Activated naive CD4-positive, alpha-beta T cell treated with anti-CD3 and anti-CD28 coated beads for 36 hours (primary cell): Measurements from ENCODE around the gene TSPAN9. TPM values are rescaled to one million over a fixed set of nuclear protein-coding genes. Genes with fewer than 3 reads are reported as not detected.

Experiments used
- CTCF ChIA-PET: fragments of 350-600 bp; sonication (Branson Sonifier 250); formaldehyde crosslinking; loops from one replicate; lab custom pipeline; 2021; ENCODE audit warnings: antibody characterized with exemption; lab: Charles Lee
- DNase-seq: peaks from one replicate; pipeline ENCODE4 v3.0.0-alpha.2; 2020
- H3K27ac Mint-ChIP-seq: one replicate; pipeline ENCODE4 v1.8.0; 2021; ENCODE audit warnings: mild to moderate bottlenecking, mixed read lengths
- H3K27me3 Mint-ChIP-seq: one replicate; pipeline ENCODE4 v1.8.0; 2021; ENCODE audit warnings: low read depth, mixed read lengths
- H3K36me3 Mint-ChIP-seq: one replicate; pipeline ENCODE4 v1.8.0; 2021; ENCODE audit warnings: low read depth, mixed read lengths
- H3K4me1 Mint-ChIP-seq: one replicate; pipeline ENCODE4 v1.8.0; 2021; ENCODE audit warnings: low read depth, mixed read lengths
- H3K4me3 Mint-ChIP-seq: one replicate; pipeline ENCODE4 v1.8.0; 2021; ENCODE audit warnings: mild to moderate bottlenecking, moderate library complexity, mixed read lengths
- H3K9me3 Mint-ChIP-seq: one replicate; pipeline ENCODE4 v1.8.0; 2021; ENCODE audit warnings: mixed read lengths
- intact Hi-C: fragments of 100-400 bp; cut with micrococcal nuclease; formaldehyde crosslinking; loops from one replicate; pipeline ENCODE4 v1.15.1; 2023
- total RNA-seq, 2 experiments: library from RNA; stranded (reverse); gene quantifications; one replicate each; pipeline ENCODE4 v1.2.3, GENCODE V29; 2021

TSPAN9 gene
- total RNA-seq, 2 experiments from 2014 or later = 0.72 to 0.91 TPM

GRCh38 chr12:3299929-3300832 lies 223.0 kb downstream of the TSPAN9 start:
- CTCF ChIA-PET = interaction anchor here (0.6 to 3.7 kb wide), 85 partner anchors 9 to 1794 kb away, joined by 3 to 53 read pairs (median 3); no protein-coding TSS in a partner anchor
- intact Hi-C loops = loop anchor here (1.0 to 2.0 kb wide), 5 partner anchors 453 to 663 kb away; partner anchors contain the start of genes CRACR2A and PARP11
- no peaks in the 10 kb centered on the region for H3K9me3 Mint-ChIP-seq
- H3K27me3 Mint-ChIP-seq = peaks cover 6% of the 10 kb centered on the region
- H3K4me3 Mint-ChIP-seq = peak overlapping the region; percentile 54
- no peaks in the 10 kb centered on the region for H3K36me3 Mint-ChIP-seq
- peak overlapping the region; percentile 66 for H3K27ac Mint-ChIP-seq
- peak; percentile 92 for DNase-seq
- peaks cover 11% of the 10 kb centered on the region for H3K4me1 Mint-ChIP-seq

GRCh38 chr12:3300833-3301401 lies 223.7 kb downstream of the TSPAN9 start:
- intact Hi-C loops = loop anchor here (1.0 to 2.0 kb wide), 5 partner anchors 452 to 662 kb away; partner anchors contain the start of genes CRACR2A and PARP11
- Mint-ChIP-seq H3K36me3 (no peaks in the 10 kb centered on the region), H3K4me1 (peaks cover 11% of the 10 kb centered on the region), H3K9me3 (no peaks in the 10 kb centered on the region), H3K27ac (no peak overlapping the region), H3K4me3 (no peak overlapping the region), H3K27me3 (peaks cover 6% of the 10 kb centered on the region)
- DNase-seq = no peak
- CTCF ChIA-PET = interaction anchor here (0.6 to 3.7 kb wide), 60 partner anchors 8 to 1793 kb away, joined by 3 to 53 read pairs (median 4); no protein-coding TSS in a partner anchor

- Mint-ChIP-seq H3K4me3 (no peak overlapping the region), H3K36me3 (no peaks in the 10 kb centered on the region), H3K9me3 (no peaks in the 10 kb centered on the region), H3K4me1 (peaks cover 11% of the 10 kb centered on the region), H3K27ac (no peak overlapping the region), H3K27me3 (peaks cover 8% of the 10 kb centered on the region)
- DNase-seq = no peak
- intact Hi-C loops = no loop called here
- CTCF ChIA-PET = interaction anchor here (1.1 to 2.8 kb wide), 2 partner anchors 12 to 475 kb away, joined by 3 to 24 read pairs; no protein-coding TSS in a partner anchor
Observed at GRCh38 chr12:3302401-3303041, 225.3 kb downstream of the TSPAN9 start.

- no peak for DNase-seq
- CTCF ChIA-PET = interaction anchor here (1.1 kb wide), 1 partner anchor 474 kb away, joined by 3 read pairs; no protein-coding TSS in a partner anchor
- H3K27me3 Mint-ChIP-seq = peaks cover 8% of the 10 kb centered on the region
- H3K4me3 Mint-ChIP-seq = no peak overlapping the region
- H3K36me3 Mint-ChIP-seq = no peaks in the 10 kb centered on the region
- H3K9me3 Mint-ChIP-seq = no peaks in the 10 kb centered on the region
- H3K27ac Mint-ChIP-seq = no peak overlapping the region
- intact Hi-C loops = no loop called here
- peaks cover 11% of the 10 kb centered on the region for H3K4me1 Mint-ChIP-seq
Observed at GRCh38 chr12:3303410-3304136, 226.4 kb downstream of the TSPAN9 start.

GRCh38 chr12:3304436-3305165 lies 227.4 kb downstream of the TSPAN9 start:
- Mint-ChIP-seq H3K4me1 (peaks cover 10% of the 10 kb centered on the region), H3K36me3 (no peaks in the 10 kb centered on the region), H3K27me3 (peaks cover 7% of the 10 kb centered on the region), H3K4me3 (no peak overlapping the region), H3K9me3 (no peaks in the 10 kb centered on the region), H3K27ac (no peak overlapping the region)
- CTCF ChIA-PET = no interaction called here
- DNase-seq = no peak
- intact Hi-C loops = no loop called here

- Mint-ChIP-seq H3K36me3 (no peaks in the 10 kb centered on the region), H3K4me1 (peaks cover 2% of the 10 kb centered on the region), H3K4me3 (no peak overlapping the region), H3K27ac (no peak overlapping the region), H3K9me3 (no peaks in the 10 kb centered on the region), H3K27me3 (peaks cover 4% of the 10 kb centered on the region)
- CTCF ChIA-PET = no interaction called here
- DNase-seq = no peak
- intact Hi-C loops = no loop called here
Observed at GRCh38 chr12:3305464-3305863, 228.3 kb downstream of the TSPAN9 start.

- Mint-ChIP-seq H3K27me3 (peaks cover 4% of the 10 kb centered on the region), H3K36me3 (no peaks in the 10 kb centered on the region), H3K9me3 (no peaks in the 10 kb centered on the region), H3K4me3 (no peak overlapping the region), H3K27ac (no peak overlapping the region), H3K4me1 (no peaks in the 10 kb centered on the region)
- CTCF ChIA-PET = no interaction called here
- no peak for DNase-seq
- intact Hi-C loops = no loop called here
Observed at GRCh38 chr12:3305904-3306619, 228.9 kb downstream of the TSPAN9 start.

GRCh38 chr12:3307389-3307788 lies 230.2 kb downstream of the TSPAN9 start:
- H3K4me1 Mint-ChIP-seq = no peaks in the 10 kb centered on the region
- CTCF ChIA-PET = no interaction called here
- intact Hi-C loops = no loop called here
- no peak for DNase-seq
- no peaks in the 10 kb centered on the region for H3K9me3 Mint-ChIP-seq
- H3K36me3 Mint-ChIP-seq = no peaks in the 10 kb centered on the region
- H3K27ac Mint-ChIP-seq = no peak overlapping the region
- H3K27me3 Mint-ChIP-seq = peaks cover 5% of the 10 kb centered on the region
- no peak overlapping the region for H3K4me3 Mint-ChIP-seq

- intact Hi-C loops = no loop called here
- Mint-ChIP-seq H3K9me3 (no peaks in the 10 kb centered on the region), H3K27ac (no peak overlapping the region), H3K27me3 (peaks cover 5% of the 10 kb centered on the region), H3K36me3 (no peaks in the 10 kb centered on the region), H3K4me3 (no peak overlapping the region), H3K4me1 (no peaks in the 10 kb centered on the region)
- DNase-seq = no peak
- CTCF ChIA-PET = interaction anchor here (0.5 kb wide), 1 partner anchor 328 kb away, joined by 3 read pairs; no protein-coding TSS in a partner anchor
Observed at GRCh38 chr12:3308063-3308462, 230.9 kb downstream of the TSPAN9 start.

GRCh38 chr12:3308609-3309008 lies 231.4 kb downstream of the TSPAN9 start:
- Mint-ChIP-seq H3K27me3 (peaks cover 5% of the 10 kb centered on the region), H3K36me3 (no peaks in the 10 kb centered on the region), H3K4me3 (no peak overlapping the region), H3K27ac (no peak overlapping the region), H3K9me3 (no peaks in the 10 kb centered on the region), H3K4me1 (no peaks in the 10 kb centered on the region)
- intact Hi-C loops = no loop called here
- CTCF ChIA-PET = no interaction called here
- DNase-seq = no peak

GRCh38 chr12:3309805-3310204 lies 232.6 kb downstream of the TSPAN9 start:
- peaks cover 5% of the 10 kb centered on the region for H3K27me3 Mint-ChIP-seq
- H3K4me1 Mint-ChIP-seq = no peaks in the 10 kb centered on the region
- CTCF ChIA-PET = interaction anchor here (0.7 kb wide), 1 partner anchor 10 kb away, joined by 4 read pairs; no protein-coding TSS in a partner anchor
- H3K9me3 Mint-ChIP-seq = no peaks in the 10 kb centered on the region
- H3K36me3 Mint-ChIP-seq = no peaks in the 10 kb centered on the region
- no peak overlapping the region for H3K4me3 Mint-ChIP-seq
- intact Hi-C loops = no loop called here
- DNase-seq = no peak
- no peak overlapping the region for H3K27ac Mint-ChIP-seq
